K562 (cell line): ENCODE data around the gene ZSWIM8. TPM values are rescaled to one million over a fixed set of nuclear protein-coding genes. Genes with fewer than 3 reads are reported as not detected.

ENCODE experiments used
- ELF2 ChIP-seq: fragments of 250-450 bp; sonication (Bioruptor Pico); IDR thresholded peaks from 2 replicates; pipeline ENCODE4 v1.5.0; 2021; ENCODE audit warnings: mild to moderate bottlenecking
- ELK3 ChIP-seq: fragments of 450-650 bp; formaldehyde crosslinking; IDR thresholded peaks from 2 replicates; pipeline ENCODE4 v1.4.0; 2020; ENCODE audit warnings: mild to moderate bottlenecking
- ETV5 ChIP-seq: sonication (generic); formaldehyde crosslinking; IDR thresholded peaks from 2 replicates; pipeline ENCODE4 v1.4.0; 2020; ENCODE audit warnings: low read depth, mild to moderate bottlenecking, missing genetic modification reagents
- FUS ChIP-seq: fragments of 200-400 bp; formaldehyde crosslinking; optimal IDR thresholded peaks from 2 replicates; pipeline ENCODE3; 2017; ENCODE audit warnings: low read depth, low read length
- HBP1 ChIP-seq: fragments of 450-650 bp; formaldehyde crosslinking; IDR thresholded peaks from 2 replicates; pipeline ENCODE4 v1.4.0; 2022; ENCODE audit warnings: missing genetic modification characterization
- HCFC1 ChIP-seq: IDR thresholded peaks from 2 replicates; pipeline ENCODE4 v1.6.1; 2012; ENCODE audit warnings: low read depth, low read length, improper control_type of control experiment
- HDAC8 ChIP-seq: fragments of 450-650 bp; IDR thresholded peaks from 2 replicates; pipeline ENCODE4 v1.6.1; 2016; ENCODE audit warnings: mild to moderate bottlenecking, missing genetic modification characterization, moderate library complexity, missing compliant biosample characterization
- MAFG ChIP-seq: fragments of 450-650 bp; conservative IDR thresholded peaks from 2 replicates; pipeline ENCODE4 v1.6.1; 2016; ENCODE audit warnings: missing genetic modification characterization, missing compliant biosample characterization
- NR4A1 ChIP-seq, 2 experiments: fragments of 250-450 bp in 1 of 2; fragments of 450-650 bp in 1 of 2; sonication (Bioruptor Pico) in 1 of 2; IDR thresholded peaks; 2 replicates each; pipeline versions ENCODE4 v1.4.0 to v1.6.1; 2016 to 2020; ENCODE audit warnings: mild to moderate bottlenecking in 2 of 2, missing compliant biosample characterization in 1 of 2, missing genetic modification characterization in 1 of 2, moderate library complexity in 1 of 2
- RAD21 ChIP-seq, 2 experiments: fragments of 250-450 bp in 1 of 2; fragments of 450-650 bp in 1 of 2; sonication (Bioruptor Pico) in 1 of 2; formaldehyde crosslinking in 1 of 2; IDR thresholded peaks in 1 of 2; conservative IDR thresholded peaks in 1 of 2; 2 replicates each; pipeline versions ENCODE4 v1.4.0 to v1.8.0; 2020 to 2022; ENCODE audit warnings: mild to moderate bottlenecking in 2 of 2, moderate library complexity in 1 of 2
- SUPT5H ChIP-seq: fragments of 450-650 bp; IDR thresholded peaks from 2 replicates; pipeline ENCODE4 v1.6.1; 2016
- THAP12 ChIP-seq: fragments of 250-450 bp; sonication (Bioruptor Pico); IDR thresholded peaks from 2 replicates; pipeline ENCODE4 v1.9.0; 2021; ENCODE audit warnings: mild to moderate bottlenecking, inconsistent platforms
- U2AF1 ChIP-seq: fragments of 200-400 bp; formaldehyde crosslinking; optimal IDR thresholded peaks from 2 replicates; pipeline ENCODE3; 2017; ENCODE audit warnings: mild to moderate bottlenecking, low read depth, low read length, moderate library complexity
- ZNF764 ChIP-seq: fragments of 250-450 bp; sonication (Bioruptor Pico); IDR thresholded peaks from 2 replicates; pipeline ENCODE4 v1.4.0; 2020; ENCODE audit warnings: low read depth, mild to moderate bottlenecking, moderate library complexity
- polyA plus RNA-seq, 8 experiments: library from polyadenylated mRNA; depleted of rRNA in 4 of 8; stranded (reverse) in 5 of 8; unstranded in 3 of 8; fragments of >200 nt; fragmentation: Nextera tagmentation in 2 of 8; fragmentation: Illumina TruSeq in 1 of 8; extraction: Ambion mirVana in 2 of 8; extraction: Trizol in 1 of 8; gene quantifications; 2 replicates each; pipeline versions ENCODE4 v1.2.1 to v1.2.3, GENCODE V29; 2011 to 2014; ENCODE audit warnings: inconsistent platforms in 1 of 8, missing spikeins in 1 of 8
- total RNA-seq, 7 experiments: library from RNA; depleted of rRNA in 6 of 7; stranded (reverse); fragments of >200 nt in 6 of 7; fragmentation: Illumina TruSeq in 2 of 7; extraction: Trizol in 2 of 7; gene quantifications; 2 replicates each; pipeline versions ENCODE4 v1.2.1 to v1.2.3, GENCODE V29; 2011 to 2021; ENCODE audit warnings: low replicate concordance in 1 of 7
- TF ChIP-seq, protein P1 (sequence below), 2 experiments: fragments of 450-650 bp; IDR thresholded peaks; 2 replicates each; pipeline ENCODE4 v1.6.1; 2018; ENCODE audit warnings: mild to moderate bottlenecking in 2 of 2, low read depth in 1 of 2; ENCODE audit not compliant: partially characterized antibody in 2 of 2

ZSWIM8 gene
- total and polyA plus RNA-seq, 9 of the 15 experiments (the other 6 are each of a cell fraction or from before 2014, with no cell fraction given): 5.6 to 47.8 (median 26.7) TPM

GRCh38 chr10:73772281-73773151 lies 12.9 kb upstream of the ZSWIM8 start (continued):
- TF ChIP-seq HBP1 (CRISPR knock-in tag): peak; percentile 98; the same call in 1 of the 2 replicates
- peak; percentile 88 for TF ChIP-seq ELF2 (CRISPR knock-in tag)
- peak; percentile 86 for TF ChIP-seq FUS
- TF ChIP-seq, protein P1, sequence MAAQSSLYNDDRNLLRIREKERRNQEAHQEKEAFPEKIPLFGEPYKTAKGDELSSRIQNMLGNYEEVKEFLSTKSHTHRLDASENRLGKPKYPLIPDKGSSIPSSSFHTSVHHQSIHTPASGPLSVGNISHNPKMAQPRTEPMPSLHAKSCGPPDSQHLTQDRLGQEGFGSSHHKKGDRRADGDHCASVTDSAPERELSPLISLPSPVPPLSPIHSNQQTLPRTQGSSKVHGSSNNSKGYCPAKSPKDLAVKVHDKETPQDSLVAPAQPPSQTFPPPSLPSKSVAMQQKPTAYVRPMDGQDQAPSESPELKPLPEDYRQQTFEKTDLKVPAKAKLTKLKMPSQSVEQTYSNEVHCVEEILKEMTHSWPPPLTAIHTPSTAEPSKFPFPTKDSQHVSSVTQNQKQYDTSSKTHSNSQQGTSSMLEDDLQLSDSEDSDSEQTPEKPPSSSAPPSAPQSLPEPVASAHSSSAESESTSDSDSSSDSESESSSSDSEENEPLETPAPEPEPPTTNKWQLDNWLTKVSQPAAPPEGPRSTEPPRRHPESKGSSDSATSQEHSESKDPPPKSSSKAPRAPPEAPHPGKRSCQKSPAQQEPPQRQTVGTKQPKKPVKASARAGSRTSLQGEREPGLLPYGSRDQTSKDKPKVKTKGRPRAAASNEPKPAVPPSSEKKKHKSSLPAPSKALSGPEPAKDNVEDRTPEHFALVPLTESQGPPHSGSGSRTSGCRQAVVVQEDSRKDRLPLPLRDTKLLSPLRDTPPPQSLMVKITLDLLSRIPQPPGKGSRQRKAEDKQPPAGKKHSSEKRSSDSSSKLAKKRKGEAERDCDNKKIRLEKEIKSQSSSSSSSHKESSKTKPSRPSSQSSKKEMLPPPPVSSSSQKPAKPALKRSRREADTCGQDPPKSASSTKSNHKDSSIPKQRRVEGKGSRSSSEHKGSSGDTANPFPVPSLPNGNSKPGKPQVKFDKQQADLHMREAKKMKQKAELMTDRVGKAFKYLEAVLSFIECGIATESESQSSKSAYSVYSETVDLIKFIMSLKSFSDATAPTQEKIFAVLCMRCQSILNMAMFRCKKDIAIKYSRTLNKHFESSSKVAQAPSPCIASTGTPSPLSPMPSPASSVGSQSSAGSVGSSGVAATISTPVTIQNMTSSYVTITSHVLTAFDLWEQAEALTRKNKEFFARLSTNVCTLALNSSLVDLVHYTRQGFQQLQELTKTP (IDR thresholded peaks at IDR 0.05; ENCODE audit: low read depth in 1 of 2, partially characterized antibody in 2 of 2): no peak
- no peak for TF ChIP-seq MAFG (tag)
- TF ChIP-seq HCFC1: peak; percentile 70
- TF ChIP-seq HDAC8 (tag): peak; percentile 37; the same call in 1 of the 2 replicates
- TF ChIP-seq ZNF764 (CRISPR knock-in tag): 0 out of 2 replicates have a peak, but pooled peaks have one; percentile 6
- TF ChIP-seq ETV5 (CRISPR knock-in tag): peak; percentile 78; the same call in 1 of the 2 replicates
- TF ChIP-seq RAD21 (CRISPR knock-in tag; conservative IDR thresholded peaks at IDR 0.05 in 1 of 2, IDR thresholded peaks at IDR 0.05 in 1 of 2): peak; percentile 9 to 20; a peak in 2 of 4 replicates
- peak; percentile 54; the same call in 1 of the 2 replicates for TF ChIP-seq NR4A1 (CRISPR knock-in tag; IDR thresholded peaks at IDR 0.05)
- TF ChIP-seq NR4A1 (tag; IDR thresholded peaks at IDR 0.05): peak; percentile 51; the same call in 1 of the 2 replicates
- TF ChIP-seq U2AF1: peak; percentile 94
- TF ChIP-seq THAP12 (CRISPR knock-in tag): peak; percentile 92
- TF ChIP-seq SUPT5H: peak; percentile 98
- peak; percentile 68; the same call in 1 of the 2 replicates for TF ChIP-seq ELK3 (CRISPR knock-in tag)
